K562 (cell line): ENCODE results near the gene ARPC4. TPM values are rescaled to one million over a fixed set of nuclear protein-coding genes. Genes with fewer than 3 reads are reported as not detected.

Experiments
- ATAC-seq: fragments of 200-7000 bp; cut with Tn5 transposase; 3 replicates; pipeline ENCODE4 v1.9.1; 2020; ENCODE audit warnings: moderate library complexity
- BruUV-seq: library from RNA; stranded (reverse); fragments of 400-500 nt; replicated peaks from 2 replicates; lab custom pipeline; 2021; lab: Mats Ljungman, UMichigan
- CTCF ChIA-PET: fragments of 300-600 bp; formaldehyde crosslinking; extraction: SDS; loops from one replicate; lab custom pipeline; 2021; ENCODE audit warnings: low intra/inter-chr PET ratio; lab: Yijun Ruan, JAX
- POLR2A ChIA-PET: fragments of 300-600, 350-650 bp; sonication (Branson Sonifier 250); formaldehyde crosslinking; extraction: SDS; loops from one replicate; lab custom pipeline; 2021; ENCODE audit warnings: antibody characterized with exemption, inconsistent platforms; lab: Yijun Ruan, JAX
- DNase-seq, 4 experiments: peaks; one replicate each; pipeline versions ENCODE4 v3.0.0 to v3.0.0-alpha.2; 2011 to 2018; ENCODE audit warnings: low spot score in 3 of 4, mixed read lengths in 3 of 4; ENCODE audit errors: extremely low read depth in 1 of 4
- FAIRE-seq: peaks from 2 replicates; lab custom pipeline; 2011; peaks lifted over from hg19 to GRCh38; lab: Jason Lieb, UNC
- H2AFZ ChIP-seq: 2 replicates; pipeline ENCODE4 v1.6.0; 2011; ENCODE audit warnings: low read depth, low read length, control low read depth, inconsistent platforms
- H3K27ac ChIP-seq: fragments of 200-600 bp; 3 replicates; pipeline ENCODE4 v1.8.0; 2011; ENCODE audit warnings: low read depth, mild to moderate bottlenecking, control low read depth, inconsistent platforms, low read length, moderate library complexity, mixed read lengths; ENCODE audit errors: extremely low read depth
- H3K27me3 ChIP-seq, 2 experiments: fragments of 300-600 bp in 1 of 2; 2 replicates in 1 of 2; 3 replicates in 1 of 2; pipeline versions ENCODE4 v1.6.0 to v1.8.0; 2011; ENCODE audit warnings: inconsistent platforms in 2 of 2, low read length in 2 of 2, mild to moderate bottlenecking in 1 of 2, mixed read lengths in 1 of 2, moderate library complexity in 1 of 2; ENCODE audit not compliant: control insufficient read depth in 2 of 2, insufficient read depth in 2 of 2
- H3K36me3 ChIP-seq: fragments of 300-600 bp; 3 replicates; pipeline ENCODE4 v1.8.0; 2011; ENCODE audit warnings: mild to moderate bottlenecking, low read length, inconsistent platforms; ENCODE audit not compliant: control insufficient read depth, insufficient read depth
- H3K4me1 ChIP-seq, 2 experiments: fragments of 200-600 bp in 1 of 2; replicated peaks in 1 of 2; 2 replicates in 1 of 2; 3 replicates in 1 of 2; pipeline versions ENCODE4 v1.5.1 to v1.8.0; 2011; ENCODE audit warnings: inconsistent platforms in 2 of 2, low read length in 2 of 2, mild to moderate bottlenecking in 1 of 2, mixed read lengths in 1 of 2, moderate library complexity in 1 of 2; ENCODE audit not compliant: control insufficient read depth in 2 of 2, insufficient read depth in 2 of 2
- H3K4me2 ChIP-seq: 2 replicates; pipeline ENCODE4 v1.6.1; 2011; ENCODE audit warnings: low read length, control low read depth, inconsistent platforms, mixed read lengths; ENCODE audit not compliant: insufficient read depth
- H3K4me3 ChIP-seq: fragments of 200-600 bp; sonication (generic), shearing (Covaris generic); 2 replicates; pipeline ENCODE4 v1.5.1; 2016; ENCODE audit warnings: control low read depth, inconsistent platforms
- H3K79me2 ChIP-seq: fragments of 200-600 bp; 3 replicates; pipeline ENCODE4 v1.8.0; 2011; ENCODE audit warnings: low read length, inconsistent platforms; ENCODE audit not compliant: control insufficient read depth, insufficient read depth
- H3K9ac ChIP-seq, 2 experiments: 2 replicates each; pipeline versions ENCODE4 v1.6.0 to v1.6.1; 2011; ENCODE audit warnings: low read depth in 2 of 2, low read length in 2 of 2, control low read depth in 1 of 2, inconsistent platforms in 1 of 2, mild to moderate bottlenecking in 1 of 2, mixed read lengths in 1 of 2; ENCODE audit not compliant: insufficient read depth in 1 of 2
- H3K9me1 ChIP-seq: one replicate; pipeline ENCODE4 v1.6.0; 2011; ENCODE audit warnings: inconsistent platforms, mild to moderate bottlenecking, low read length, moderate library complexity; ENCODE audit not compliant: control insufficient read depth, insufficient read depth
- H3K9me3 ChIP-seq: replicated peaks from 2 replicates; pipeline ENCODE4 v1.5.1; 2011; ENCODE audit warnings: low read depth, low read length, inconsistent platforms; ENCODE audit not compliant: control insufficient read depth, insufficient read depth
- H4K20me1 ChIP-seq: replicated peaks from 2 replicates; pipeline ENCODE4 v1.6.1; 2011; ENCODE audit warnings: low read length, inconsistent platforms, mixed read lengths; ENCODE audit not compliant: control insufficient read depth, insufficient read depth
- CEBPG ChIP-seq, 3 experiments: fragments of 200-800 bp in 1 of 3; sonication (Bioruptor generic) in 1 of 3; sonication (generic) in 1 of 3; formaldehyde crosslinking in 1 of 3; IDR thresholded peaks in 2 of 3; conservative IDR thresholded peaks in 1 of 3; 2 replicates each; pipeline versions ENCODE4 v1.6.1 to v1.8.0; 2016 to 2022; ENCODE audit warnings: missing compliant biosample characterization in 2 of 3, missing genetic modification characterization in 2 of 3, mild to moderate bottlenecking in 1 of 3, missing genetic modification reagents in 1 of 3
- E2F8 ChIP-seq: fragments of 450-650 bp; IDR thresholded peaks from 2 replicates; pipeline ENCODE4 v1.7.1; 2018; ENCODE audit warnings: mild to moderate bottlenecking, low read depth; ENCODE audit not compliant: partially characterized antibody
- ELF2 ChIP-seq: fragments of 250-450 bp; sonication (Bioruptor Pico); IDR thresholded peaks from 2 replicates; pipeline ENCODE4 v1.5.0; 2021; ENCODE audit warnings: mild to moderate bottlenecking
- GTF2E2 ChIP-seq: fragments of 200-800 bp; sonication (Bioruptor generic); IDR thresholded peaks from 2 replicates; pipeline ENCODE4 v1.6.1; 2016; ENCODE audit warnings: missing genetic modification characterization, missing compliant biosample characterization
- HDAC6 ChIP-seq: IDR thresholded peaks from 2 replicates; pipeline ENCODE4 v1.6.1; 2012; ENCODE audit warnings: low read depth, mild to moderate bottlenecking, control low read depth, inconsistent platforms, low read length, moderate library complexity
- IRF1 ChIP-seq: sonication (generic); formaldehyde crosslinking; IDR thresholded peaks from 2 replicates; pipeline ENCODE4 v1.8.0; 2022; ENCODE audit warnings: missing genetic modification reagents, mild to moderate bottlenecking, borderline replicate concordance
- KAT8 ChIP-seq: fragments of 450-650 bp; IDR thresholded peaks from 2 replicates; pipeline ENCODE4 v1.6.1; 2016; ENCODE audit warnings: low read depth, mild to moderate bottlenecking
- MCM3 ChIP-seq: fragments of 450-650 bp; IDR thresholded peaks from 2 replicates; pipeline ENCODE4 v1.6.1; 2016
- MXD1 ChIP-seq: fragments of 250-450 bp; sonication (Bioruptor Pico); IDR thresholded peaks from 2 replicates; pipeline ENCODE4 v1.8.0; 2021; ENCODE audit warnings: borderline replicate concordance, mild to moderate bottlenecking, moderate library complexity; ENCODE audit not compliant: poor library complexity, severe bottlenecking
- PCBP1 ChIP-seq: fragments of 200-400 bp; formaldehyde crosslinking; IDR thresholded peaks from 2 replicates; pipeline ENCODE4 v1.6.1; 2018; ENCODE audit warnings: mild to moderate bottlenecking, low read depth, low read length; ENCODE audit not compliant: poor library complexity, severe bottlenecking
- SRF ChIP-seq, 2 experiments: fragments of 250-450, 450-650 bp in 1 of 2; sonication (Bioruptor Pico) in 1 of 2; sonication (generic) in 1 of 2; formaldehyde crosslinking; IDR thresholded peaks; 2 replicates each; pipeline versions ENCODE4 v1.5.0 to v1.5.1; 2020 to 2022; ENCODE audit warnings: mild to moderate bottlenecking in 1 of 2, missing genetic modification reagents in 1 of 2
- SRSF7 ChIP-seq: fragments of 200-400 bp; formaldehyde crosslinking; optimal IDR thresholded peaks from 2 replicates; pipeline ENCODE3; 2017; ENCODE audit warnings: mild to moderate bottlenecking, low read depth, low read length
- UBTF ChIP-seq, 2 experiments: IDR thresholded peaks; 2 replicates each; pipeline ENCODE4 v1.6.1; 2012; ENCODE audit warnings: improper control_type of control experiment in 2 of 2, low read depth in 2 of 2, low read length in 2 of 2, borderline replicate concordance in 1 of 2
- ZNF644 ChIP-seq: fragments of 200-800 bp; sonication (Bioruptor generic); IDR thresholded peaks from 2 replicates; pipeline ENCODE4 v1.6.1; 2016; ENCODE audit warnings: low read depth, missing genetic modification characterization, missing compliant biosample characterization
- ZNF717 ChIP-seq: fragments of 250-450 bp; sonication (Bioruptor Pico); IDR thresholded peaks from 2 replicates; pipeline ENCODE4 v1.5.0; 2021
- ZNF780A ChIP-seq: fragments of 250-450 bp; sonication (Bioruptor Pico); IDR thresholded peaks from 2 replicates; pipeline ENCODE4 v1.5.0; 2021; ENCODE audit warnings: mild to moderate bottlenecking
- WGBS: fragments of 100-300 bp; shearing (Covaris generic); methylation state at CpG from one replicate; pipeline ENCODE4 v1.1.6; 2016; ENCODE audit warnings: low coverage, mixed read lengths; ENCODE audit not compliant: insufficient coverage; ENCODE audit errors: missing lambda C conversion rate; 5-methylcytosine and 5-hydroxymethylcytosine counted together
- in situ Hi-C: fragments of 300-500 bp; cut with MboI; formaldehyde crosslinking; loops from 4 replicates; pipeline ENCODE4 v1.15.0; 2018; ENCODE audit warnings: inconsistent platforms, mixed read lengths
- intact Hi-C: fragments of 100-400 bp; cut with micrococcal nuclease; formaldehyde crosslinking; loops from 2 replicates; pipeline ENCODE4 v1.14.2; 2022
- polyA plus RNA-seq, 8 experiments: library from polyadenylated mRNA; depleted of rRNA in 4 of 8; stranded (reverse) in 5 of 8; unstranded in 3 of 8; fragments of >200 nt; fragmentation: Nextera tagmentation in 2 of 8; fragmentation: Illumina TruSeq in 1 of 8; extraction: Ambion mirVana in 2 of 8; extraction: Trizol in 1 of 8; gene quantifications; 2 replicates each; pipeline versions ENCODE4 v1.2.1 to v1.2.3, GENCODE V29; 2011 to 2014; ENCODE audit warnings: inconsistent platforms in 1 of 8, missing spikeins in 1 of 8
- total RNA-seq, 7 experiments: library from RNA; depleted of rRNA in 6 of 7; stranded (reverse); fragments of >200 nt in 6 of 7; fragmentation: Illumina TruSeq in 2 of 7; extraction: Trizol in 2 of 7; gene quantifications; 2 replicates each; pipeline versions ENCODE4 v1.2.1 to v1.2.3, GENCODE V29; 2011 to 2021; ENCODE audit warnings: low replicate concordance in 1 of 7

Gene ARPC4
- total and polyA plus RNA-seq, 9 of the 15 experiments (the other 6 are each of a cell fraction or from before 2014, with no cell fraction given): 20.1 to 153 (median 119) TPM

- Histone ChIP-seq H2AFZ (no peak overlapping the region), H3K4me2 (no peak overlapping the region), H3K9me3 (no peaks in the 10 kb centered on the region), H3K4me1 (peaks cover 0 to 6% of the 10 kb centered on the region in 2 experiments; a peak in 1 of 5 replicates), H4K20me1 (peaks cover 4% of the 10 kb centered on the region; the same call in 1 of the 2 replicates), H3K27me3 (no peaks in the 10 kb centered on the region), H3K4me3 (no peak overlapping the region), H3K27ac (no peak overlapping the region), H3K9me1 (no peaks in the 10 kb centered on the region), H3K36me3 (peaks cover 88% of the 10 kb centered on the region), H3K9ac (no peak overlapping the region), H3K79me2 (no peaks in the 10 kb centered on the region)
- FAIRE-seq (peak; percentile 52), ATAC-seq (no peak), DNase-seq (no peak)
- intact Hi-C loops (no loop called here), in situ Hi-C loops (loop anchor here (25.0 kb wide), 1 partner anchor 906 kb away; no protein-coding TSS in a partner anchor)
- BruUV-seq: no TSS peak
- ChIA-PET POLR2A (interaction anchor here (0.6 to 1.6 kb wide), 6 partner anchors 8 to 66 kb away, joined by 3 to 7 read pairs (median 4); partner anchors contain the start of gene RPUSD3), CTCF (no interaction called here)
- 96% methylated on average over 3 of the region's 3 CpGs for WGBS
- TF ChIP-seq PCBP1 (no peak), UBTF (IDR thresholded peaks at IDR 0.05; ENCODE audit: borderline replicate concordance in 1 of 2, low read depth in 2 of 2, low read length in 2 of 2) (no peak), MXD1 (CRISPR knock-in tag) (no peak), HDAC6 (no peak), ZNF780A (no peak), IRF1 (CRISPR knock-in tag) (no peak), MCM3 (no peak), E2F8 (no peak), ZNF717 (CRISPR knock-in tag) (no peak), ELF2 (CRISPR knock-in tag) (no peak), SRF (CRISPR knock-in tag; IDR thresholded peaks at IDR 0.05) (no peak), GTF2E2 (no peak), SRSF7 (no peak), CEBPG (CRISPR knock-in tag; IDR thresholded peaks at IDR 0.05) (no peak), CEBPG (tag; conservative IDR thresholded peaks at IDR 0.05 in 1 of 2, IDR thresholded peaks at IDR 0.05 in 1 of 2) (no peak), ZNF644 (no peak), KAT8 (no peak)
Measured at GRCh38 chr3:9831253-9831652, 38.4 kb downstream of the ARPC4 start.
